ENCODE data around the gene WNT3A. TPM values are rescaled to one million over a fixed set of nuclear protein-coding genes. Genes with fewer than 3 reads are reported as not detected.
"Not testable (repeated sequence)": the region's sequence is repeated elsewhere in the genome, so short reads cannot be mapped to it uniquely, and the experiment has no call there.

WNT3A gene, protein sequence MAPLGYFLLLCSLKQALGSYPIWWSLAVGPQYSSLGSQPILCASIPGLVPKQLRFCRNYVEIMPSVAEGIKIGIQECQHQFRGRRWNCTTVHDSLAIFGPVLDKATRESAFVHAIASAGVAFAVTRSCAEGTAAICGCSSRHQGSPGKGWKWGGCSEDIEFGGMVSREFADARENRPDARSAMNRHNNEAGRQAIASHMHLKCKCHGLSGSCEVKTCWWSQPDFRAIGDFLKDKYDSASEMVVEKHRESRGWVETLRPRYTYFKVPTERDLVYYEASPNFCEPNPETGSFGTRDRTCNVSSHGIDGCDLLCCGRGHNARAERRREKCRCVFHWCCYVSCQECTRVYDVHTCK
- not detected for total RNA-seq

DNA sequence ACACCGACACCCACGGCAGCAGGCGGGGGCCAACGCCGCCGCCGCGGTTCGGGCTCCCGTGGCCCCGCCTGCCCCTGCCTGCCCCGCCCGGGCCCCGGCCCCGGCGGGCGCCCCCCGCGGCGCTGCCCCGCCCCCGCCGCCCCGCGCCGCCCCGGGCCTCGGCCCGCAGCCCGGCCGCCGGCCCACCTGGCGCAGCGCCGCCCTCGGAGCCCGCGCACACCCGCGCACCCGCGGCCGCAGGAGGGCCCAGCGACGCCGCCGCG lies at the start of gene WNT3A:
WNT3A (plus strand) TSS at position 213 of the 263 bp plus-strand sequence. CDS start 131 bp downstream, outside the sequence.
- Histone ChIP-seq H3K27ac (no peak within 1 kb of the TSS), H3K4me3 (no peak within 1 kb of the TSS), H3K4me1 (ENCODE audit: control insufficient read depth in 1 of 2, low read depth in 2 of 2) (peaks cover 0 to 4% of the 10 kb centered on the region in 2 donors), H3K36me3 (no peaks in the 10 kb centered on the region), H3K9me3 (no peaks in the 10 kb centered on the region), H3K27me3 (replicated peaks; ENCODE audit: insufficient read depth) (peaks cover 17% of the 10 kb centered on the region)
- DNase-seq (ENCODE audit: low spot score) (no peak), ATAC-seq (ENCODE audit: insufficient number of reproducible peaks, low FRiP score, low read depth) (no peak)
- TF ChIP-seq, protein P1, sequence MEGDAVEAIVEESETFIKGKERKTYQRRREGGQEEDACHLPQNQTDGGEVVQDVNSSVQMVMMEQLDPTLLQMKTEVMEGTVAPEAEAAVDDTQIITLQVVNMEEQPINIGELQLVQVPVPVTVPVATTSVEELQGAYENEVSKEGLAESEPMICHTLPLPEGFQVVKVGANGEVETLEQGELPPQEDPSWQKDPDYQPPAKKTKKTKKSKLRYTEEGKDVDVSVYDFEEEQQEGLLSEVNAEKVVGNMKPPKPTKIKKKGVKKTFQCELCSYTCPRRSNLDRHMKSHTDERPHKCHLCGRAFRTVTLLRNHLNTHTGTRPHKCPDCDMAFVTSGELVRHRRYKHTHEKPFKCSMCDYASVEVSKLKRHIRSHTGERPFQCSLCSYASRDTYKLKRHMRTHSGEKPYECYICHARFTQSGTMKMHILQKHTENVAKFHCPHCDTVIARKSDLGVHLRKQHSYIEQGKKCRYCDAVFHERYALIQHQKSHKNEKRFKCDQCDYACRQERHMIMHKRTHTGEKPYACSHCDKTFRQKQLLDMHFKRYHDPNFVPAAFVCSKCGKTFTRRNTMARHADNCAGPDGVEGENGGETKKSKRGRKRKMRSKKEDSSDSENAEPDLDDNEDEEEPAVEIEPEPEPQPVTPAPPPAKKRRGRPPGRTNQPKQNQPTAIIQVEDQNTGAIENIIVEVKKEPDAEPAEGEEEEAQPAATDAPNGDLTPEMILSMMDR (IDR thresholded peaks at IDR 0.05), result no peak

GRCh38 chr1:227958617-227959324 lies 48.0 kb upstream of the WNT3A start:
- H3K4me3 ChIP-seq, result no peak overlapping the region
- TF ChIP-seq, protein P1 (IDR thresholded peaks at IDR 0.05), result no peak
- DNase-seq (ENCODE audit: low spot score), result no peak
- no peaks in the 10 kb centered on the region for H3K9me3 ChIP-seq
- no peak for ATAC-seq (ENCODE audit: insufficient number of reproducible peaks, low FRiP score, low read depth)
- no peaks in the 10 kb centered on the region for H3K36me3 ChIP-seq
- no peaks in the 10 kb centered on the region for H3K27me3 ChIP-seq (replicated peaks; ENCODE audit: insufficient read depth)
- H3K4me1 ChIP-seq (ENCODE audit: control insufficient read depth in 1 of 2, low read depth in 2 of 2), result no peaks in the 10 kb centered on the region
- H3K27ac ChIP-seq, result no peak overlapping the region

DNA sequence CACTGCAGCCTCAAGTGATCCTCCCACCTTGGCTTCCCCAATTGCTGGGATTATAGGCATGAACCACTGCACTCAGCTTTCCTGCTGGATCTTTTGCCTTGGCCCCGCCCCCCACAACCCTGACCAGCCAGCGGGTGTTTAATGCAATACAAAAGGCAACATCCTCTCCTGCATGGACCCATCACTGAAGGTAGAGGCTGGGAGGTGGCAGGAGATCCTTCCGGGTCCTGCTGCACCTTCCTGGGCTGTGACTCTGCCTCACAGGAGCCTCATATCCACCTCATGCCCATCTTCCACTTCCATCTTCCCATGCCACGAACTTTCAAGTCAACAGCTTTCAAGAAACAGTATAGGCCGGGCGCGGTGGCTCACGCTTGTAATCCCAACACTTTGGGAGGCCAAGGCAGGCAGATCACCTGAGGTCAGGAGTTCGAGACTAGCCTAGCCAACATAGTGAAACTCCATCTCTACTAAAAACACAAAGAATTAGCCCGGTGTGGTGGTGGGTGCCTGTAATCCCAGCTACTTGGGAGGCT lies 47.4 kb upstream of the WNT3A start:
- Histone ChIP-seq H3K9me3 (no peaks in the 10 kb centered on the region), H3K36me3 (no peaks in the 10 kb centered on the region), H3K27ac (no peak overlapping the region), H3K4me1 (ENCODE audit: control insufficient read depth in 1 of 2, low read depth in 2 of 2) (no peaks in the 10 kb centered on the region), H3K4me3 (no peak overlapping the region), H3K27me3 (replicated peaks; ENCODE audit: insufficient read depth) (no peaks in the 10 kb centered on the region)
- DNase-seq (ENCODE audit: low spot score) (no peak), ATAC-seq (ENCODE audit: insufficient number of reproducible peaks, low FRiP score, low read depth) (no peak)
- TF ChIP-seq, protein P1 (IDR thresholded peaks at IDR 0.05), result no peak

GRCh38 chr1:227961651-227962466 lies 44.9 kb upstream of the WNT3A start:
- no peak overlapping the region for H3K27ac ChIP-seq
- no peak for ATAC-seq (ENCODE audit: insufficient number of reproducible peaks, low FRiP score, low read depth)
- no peaks in the 10 kb centered on the region for H3K4me1 ChIP-seq (ENCODE audit: control insufficient read depth in 1 of 2, low read depth in 2 of 2)
- TF ChIP-seq, protein P1 (IDR thresholded peaks at IDR 0.05), result no peak
- H3K36me3 ChIP-seq, result no peaks in the 10 kb centered on the region
- no peaks in the 10 kb centered on the region for H3K27me3 ChIP-seq (replicated peaks; ENCODE audit: insufficient read depth)
- H3K9me3 ChIP-seq, result no peaks in the 10 kb centered on the region
- no peak for DNase-seq (ENCODE audit: low spot score)
- H3K4me3 ChIP-seq, result no peak overlapping the region

DNA sequence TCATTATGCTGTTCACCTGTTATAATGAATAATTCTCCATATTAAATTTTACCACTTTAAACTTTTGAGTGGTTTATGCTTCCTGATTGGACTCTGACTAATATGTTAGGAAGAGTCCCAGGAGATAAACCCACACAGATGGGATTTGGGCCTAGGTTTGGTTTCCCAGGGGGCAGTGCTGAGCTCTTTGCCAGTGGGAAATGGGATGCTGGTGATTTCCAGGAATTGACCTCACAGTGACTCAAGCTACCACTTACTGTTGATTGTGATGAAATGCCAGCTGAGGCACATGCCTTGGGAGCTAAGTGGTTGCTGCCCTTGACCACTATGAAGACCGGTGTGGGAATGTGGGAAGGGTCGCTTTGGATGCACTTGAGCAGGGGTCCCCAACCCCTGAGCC lies 40.1 kb upstream of the WNT3A start:
- H3K4me3 ChIP-seq; H3K27me3 ChIP-seq (replicated peaks; ENCODE audit: insufficient read depth); H3K9me3 ChIP-seq; H3K27ac ChIP-seq; DNase-seq (ENCODE audit: low spot score); ATAC-seq (ENCODE audit: insufficient number of reproducible peaks, low FRiP score, low read depth); H3K4me1 ChIP-seq (ENCODE audit: control insufficient read depth in 1 of 2, low read depth in 2 of 2); H3K36me3 ChIP-seq: not testable (repeated sequence)

GRCh38 chr1:227967815-227968214 lies 39.0 kb upstream of the WNT3A start:
- ATAC-seq (ENCODE audit: insufficient number of reproducible peaks, low FRiP score, low read depth); DNase-seq (ENCODE audit: low spot score); H3K4me3 ChIP-seq; H3K27ac ChIP-seq; H3K9me3 ChIP-seq; H3K36me3 ChIP-seq; H3K4me1 ChIP-seq (ENCODE audit: control insufficient read depth in 1 of 2, low read depth in 2 of 2); H3K27me3 ChIP-seq (replicated peaks; ENCODE audit: insufficient read depth): not testable (repeated sequence)

- ATAC-seq (ENCODE audit: insufficient number of reproducible peaks, low FRiP score, low read depth); H3K9me3 ChIP-seq; H3K27ac ChIP-seq; H3K4me3 ChIP-seq; H3K4me1 ChIP-seq (ENCODE audit: control insufficient read depth in 1 of 2, low read depth in 2 of 2); H3K27me3 ChIP-seq (replicated peaks; ENCODE audit: insufficient read depth); DNase-seq (ENCODE audit: low spot score); H3K36me3 ChIP-seq: not testable (repeated sequence)
Measured at GRCh38 chr1:227970076-227970995, 36.5 kb upstream of the WNT3A start.
